Liver (tissue), 9 donors: ENCODE data around the gene CFAP97D2. TPM values are rescaled to one million over a fixed set of nuclear protein-coding genes. Genes with fewer than 3 reads are reported as not detected.

Source experiments
- DNase-seq: peaks from one replicate; pipeline ENCODE4 v3.0.0-alpha.2; 2017; ENCODE audit warnings: low spot score
- H3K27ac ChIP-seq, 2 donors: one replicate each; pipeline ENCODE4 v1.7.0; 2013; ENCODE audit warnings: inconsistent platforms in 2 of 2, low read length in 2 of 2, control low read depth in 1 of 2, low read depth in 1 of 2, mild to moderate bottlenecking in 1 of 2
- H3K27me3 ChIP-seq, 4 donors: one replicate each; pipeline versions ENCODE4 v1.6.1 to v1.7.0; 2013; ENCODE audit warnings: low read length in 3 of 4, inconsistent platforms in 1 of 4, mild to moderate bottlenecking in 1 of 4, moderate library complexity in 1 of 4; ENCODE audit not compliant: control insufficient read depth in 4 of 4, insufficient read depth in 4 of 4
- H3K36me3 ChIP-seq, 4 donors: one replicate each; pipeline versions ENCODE4 v1.6.1 to v1.7.0; 2013; ENCODE audit warnings: low read length in 3 of 4, mild to moderate bottlenecking in 3 of 4, low read depth in 1 of 4, moderate library complexity in 1 of 4; ENCODE audit not compliant: control insufficient read depth in 4 of 4, insufficient read depth in 3 of 4
- H3K4me1 ChIP-seq, 4 donors: one replicate each; pipeline versions ENCODE4 v1.6.1 to v1.7.0; 2013; ENCODE audit warnings: low read length in 3 of 4, mild to moderate bottlenecking in 3 of 4, moderate library complexity in 1 of 4; ENCODE audit not compliant: control insufficient read depth in 4 of 4, insufficient read depth in 4 of 4
- H3K4me3 ChIP-seq, 3 donors: one replicate each; pipeline versions ENCODE4 v1.6.1 to v1.7.0; 2013; ENCODE audit warnings: low read length in 3 of 3, control low read depth in 1 of 3, low read depth in 1 of 3, mild to moderate bottlenecking in 1 of 3
- H3K9ac ChIP-seq, 2 donors: one replicate each; pipeline ENCODE4 v1.7.0; 2013; ENCODE audit warnings: low read length in 2 of 2, mild to moderate bottlenecking in 2 of 2, moderate library complexity in 2 of 2, control low read depth in 1 of 2, low read depth in 1 of 2
- H3K9me3 ChIP-seq, 4 donors: one replicate each; pipeline versions ENCODE4 v1.6.1 to v1.7.0; 2013; ENCODE audit warnings: low read length in 3 of 4; ENCODE audit not compliant: control insufficient read depth in 4 of 4
- CTCF ChIP-seq: fragments of 150-350 bp; IDR thresholded peaks from 2 replicates; pipeline ENCODE4 v1.5.1; 2017; ENCODE audit warnings: improper control_type of control experiment, low read depth, low read length; ENCODE audit not compliant: missing input control
- EGR1 ChIP-seq, 2 donors: IDR thresholded peaks; 2 replicates each; pipeline ENCODE4 v1.6.1; 2016 to 2018; ENCODE audit warnings: antibody characterized with exemption in 2 of 2, low read depth in 2 of 2
- FOXA1 ChIP-seq: IDR thresholded peaks from 2 replicates; pipeline ENCODE4 v1.6.1; 2016; ENCODE audit warnings: antibody characterized with exemption
- FOXA2 ChIP-seq: IDR thresholded peaks from 2 replicates; pipeline ENCODE4 v1.6.1; 2016; ENCODE audit warnings: antibody characterized with exemption
- GABPA ChIP-seq, 2 donors: IDR thresholded peaks in 1 of 2; conservative IDR thresholded peaks in 1 of 2; 2 replicates each; pipeline ENCODE4 v1.6.1; 2016; ENCODE audit warnings: antibody characterized with exemption in 2 of 2, mild to moderate bottlenecking in 1 of 2, moderate library complexity in 1 of 2
- HNF4A ChIP-seq, 2 donors: conservative IDR thresholded peaks; 2 replicates each; pipeline ENCODE4 v1.6.1; 2016; ENCODE audit warnings: antibody characterized with exemption in 2 of 2, mild to moderate bottlenecking in 2 of 2
- HNF4G ChIP-seq: IDR thresholded peaks from 2 replicates; pipeline ENCODE4 v1.6.1; 2016; ENCODE audit warnings: antibody characterized with exemption
- JUND ChIP-seq, 2 donors: IDR thresholded peaks; 2 replicates each; pipeline ENCODE4 v1.6.1; 2016; ENCODE audit warnings: antibody characterized with exemption in 2 of 2
- NR2F2 ChIP-seq: IDR thresholded peaks from 2 replicates; pipeline ENCODE4 v1.6.1; 2016; ENCODE audit warnings: antibody characterized with exemption
- RAD21 ChIP-seq, 2 donors: IDR thresholded peaks; 2 replicates each; pipeline ENCODE4 v1.6.1; 2016; ENCODE audit warnings: antibody characterized with exemption in 2 of 2, mild to moderate bottlenecking in 2 of 2
- RXRA ChIP-seq, 2 donors: IDR thresholded peaks; 2 replicates each; pipeline ENCODE4 v1.6.1; 2017 to 2018; ENCODE audit warnings: antibody characterized with exemption in 2 of 2, mild to moderate bottlenecking in 1 of 2
- SP1 ChIP-seq: IDR thresholded peaks from 2 replicates; pipeline ENCODE4 v1.6.1; 2018; ENCODE audit warnings: antibody characterized with exemption, mild to moderate bottlenecking
- TAF1 ChIP-seq: conservative IDR thresholded peaks from 2 replicates; pipeline ENCODE4 v1.6.1; 2016; ENCODE audit warnings: antibody characterized with exemption, mild to moderate bottlenecking
- WGBS: extraction: QIAGEN DNeasy Blood & Tissue Kit; methylation state at CpG from one replicate; pipeline ENCODE4 v1.1.7; 2013; 5-methylcytosine and 5-hydroxymethylcytosine counted together
- polyA plus RNA-seq, 2 donors: library from polyadenylated mRNA; stranded (reverse) in 1 of 2; unstranded in 1 of 2; fragments of 200-250 nt in 1 of 2; fragments of >200 nt in 1 of 2; fragmentation: Nextera tagmentation in 1 of 2; extraction: Ambion mirVana in 1 of 2; gene quantifications; one replicate each; pipeline versions ENCODE4 v1.2.1 to v1.2.3, GENCODE V29; 2013 to 2015
- total RNA-seq, 2 donors: library from RNA; depleted of rRNA; stranded (reverse); fragments of >200 nt; gene quantifications; one replicate each; pipeline ENCODE4 v1.2.3, GENCODE V29; 2014
- TF ChIP-seq, protein P1 (sequence below): IDR thresholded peaks from 2 replicates; pipeline ENCODE4 v1.6.1; 2016; ENCODE audit warnings: antibody characterized with exemption, mild to moderate bottlenecking
- TF ChIP-seq, protein P2 (sequence below): IDR thresholded peaks from 2 replicates; pipeline ENCODE4 v1.6.1; 2016; ENCODE audit warnings: antibody characterized with exemption
- donor health status: healthy.
- donor health status: healthy.
- donor health status: healthy.
- donor health status: healthy.
- donor health status: healthy.

Gene CFAP97D2
- total and polyA plus RNA-seq, 4 donors: not detected

DNA sequence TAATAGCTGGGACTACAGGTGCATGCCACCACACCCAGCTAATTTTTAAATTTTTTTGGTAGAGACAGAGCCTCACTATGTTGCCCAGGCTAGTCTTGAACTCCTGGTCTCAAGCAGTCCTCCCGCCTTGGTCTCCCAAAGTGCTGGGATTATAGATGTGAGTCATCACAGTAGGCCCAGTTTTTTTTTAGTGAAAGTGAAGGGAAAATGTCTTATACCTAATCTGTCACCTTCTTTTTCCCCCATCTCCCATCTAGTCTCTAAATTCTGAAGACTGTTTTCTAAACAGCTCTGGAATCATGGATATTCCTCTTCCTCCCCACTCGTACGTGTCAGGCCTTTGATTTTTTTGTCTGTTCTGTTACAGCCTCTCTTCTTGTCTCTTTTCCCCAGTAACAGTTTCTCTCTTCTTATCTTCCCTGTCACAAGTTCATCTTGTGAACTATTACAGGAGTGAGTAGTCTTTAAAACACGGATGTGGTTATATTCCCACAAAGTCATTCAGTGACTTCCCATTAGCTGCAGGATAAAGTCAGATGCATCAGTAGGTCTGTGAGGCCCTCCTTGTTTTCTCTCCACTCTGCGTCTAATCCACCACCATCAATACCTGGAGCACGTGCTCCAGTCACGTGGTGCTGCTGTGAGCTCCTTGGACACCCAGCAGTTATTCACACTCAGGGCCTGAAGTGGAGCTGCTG, 58.5 kb downstream of the CFAP97D2 start:
- Histone ChIP-seq H3K36me3 (peaks cover 4 to 48% (median 40%) of the 10 kb centered on the region in 4 donors), H3K4me1 (peaks cover 2 to 11% (median 7%) of the 10 kb centered on the region in 4 donors), H3K27ac (no peak overlapping the region), H3K9ac (no peak overlapping the region), H3K27me3 (no peaks in the 10 kb centered on the region), H3K9me3 (no peaks in the 10 kb centered on the region), H3K4me3 (no peak overlapping the region)
- DNase-seq: no peak
- no peak for TF ChIP-seq CTCF
- TF ChIP-seq GABPA (IDR thresholded peaks at IDR 0.05 in 1 of 2, conservative IDR thresholded peaks at IDR 0.05 in 1 of 2): no peak
- no peak for TF ChIP-seq NR2F2
- TF ChIP-seq EGR1 (IDR thresholded peaks at IDR 0.05; ENCODE audit: low read depth in 2 of 2): no peak
- no peak for TF ChIP-seq FOXA2
- TF ChIP-seq RAD21 (IDR thresholded peaks at IDR 0.05): no peak
- TF ChIP-seq TAF1: no peak
- TF ChIP-seq, protein P1, sequence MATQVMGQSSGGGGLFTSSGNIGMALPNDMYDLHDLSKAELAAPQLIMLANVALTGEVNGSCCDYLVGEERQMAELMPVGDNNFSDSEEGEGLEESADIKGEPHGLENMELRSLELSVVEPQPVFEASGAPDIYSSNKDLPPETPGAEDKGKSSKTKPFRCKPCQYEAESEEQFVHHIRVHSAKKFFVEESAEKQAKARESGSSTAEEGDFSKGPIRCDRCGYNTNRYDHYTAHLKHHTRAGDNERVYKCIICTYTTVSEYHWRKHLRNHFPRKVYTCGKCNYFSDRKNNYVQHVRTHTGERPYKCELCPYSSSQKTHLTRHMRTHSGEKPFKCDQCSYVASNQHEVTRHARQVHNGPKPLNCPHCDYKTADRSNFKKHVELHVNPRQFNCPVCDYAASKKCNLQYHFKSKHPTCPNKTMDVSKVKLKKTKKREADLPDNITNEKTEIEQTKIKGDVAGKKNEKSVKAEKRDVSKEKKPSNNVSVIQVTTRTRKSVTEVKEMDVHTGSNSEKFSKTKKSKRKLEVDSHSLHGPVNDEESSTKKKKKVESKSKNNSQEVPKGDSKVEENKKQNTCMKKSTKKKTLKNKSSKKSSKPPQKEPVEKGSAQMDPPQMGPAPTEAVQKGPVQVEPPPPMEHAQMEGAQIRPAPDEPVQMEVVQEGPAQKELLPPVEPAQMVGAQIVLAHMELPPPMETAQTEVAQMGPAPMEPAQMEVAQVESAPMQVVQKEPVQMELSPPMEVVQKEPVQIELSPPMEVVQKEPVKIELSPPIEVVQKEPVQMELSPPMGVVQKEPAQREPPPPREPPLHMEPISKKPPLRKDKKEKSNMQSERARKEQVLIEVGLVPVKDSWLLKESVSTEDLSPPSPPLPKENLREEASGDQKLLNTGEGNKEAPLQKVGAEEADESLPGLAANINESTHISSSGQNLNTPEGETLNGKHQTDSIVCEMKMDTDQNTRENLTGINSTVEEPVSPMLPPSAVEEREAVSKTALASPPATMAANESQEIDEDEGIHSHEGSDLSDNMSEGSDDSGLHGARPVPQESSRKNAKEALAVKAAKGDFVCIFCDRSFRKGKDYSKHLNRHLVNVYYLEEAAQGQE: no peak
- no peak for TF ChIP-seq FOXA1
- TF ChIP-seq, protein P2, sequence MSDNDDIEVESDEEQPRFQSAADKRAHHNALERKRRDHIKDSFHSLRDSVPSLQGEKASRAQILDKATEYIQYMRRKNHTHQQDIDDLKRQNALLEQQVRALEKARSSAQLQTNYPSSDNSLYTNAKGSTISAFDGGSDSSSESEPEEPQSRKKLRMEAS: no peak
- no peak for TF ChIP-seq JUND (IDR thresholded peaks at IDR 0.05)
- no peak for TF ChIP-seq HNF4A (conservative IDR thresholded peaks at IDR 0.05)
- WGBS: 81% methylated on average over 7 of the region's 7 CpGs

DNA sequence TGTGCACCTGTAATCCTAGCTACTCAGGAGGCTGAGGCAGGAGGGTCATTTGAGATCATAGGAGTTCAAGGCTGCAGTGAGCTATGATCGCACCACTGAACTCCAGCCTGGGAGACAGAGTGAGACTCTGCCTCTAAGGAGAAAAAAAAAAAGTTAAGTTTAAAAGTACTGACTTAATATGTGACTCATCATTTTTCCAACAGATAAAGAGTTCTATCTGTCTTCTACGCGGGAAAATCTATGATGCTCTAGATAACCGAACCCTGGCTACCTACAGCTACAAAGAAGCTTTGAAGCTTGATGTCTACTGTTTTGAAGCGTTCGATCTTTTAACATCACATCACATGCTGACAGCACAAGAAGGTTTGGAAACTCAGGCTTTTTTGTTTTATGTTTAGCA, 62.9 kb downstream of the CFAP97D2 start:
- H3K4me1 ChIP-seq: no peaks in the 10 kb centered on the region
- WGBS: 96% methylated on average over 6 of the region's 6 CpGs
- H3K36me3 ChIP-seq: peaks cover 4 to 84% (median 80%) of the 10 kb centered on the region in 4 donors

More for the DNA sequence above, 62.9 kb downstream of the CFAP97D2 start:
- H3K9ac ChIP-seq: no peak overlapping the region
- H3K9me3 ChIP-seq: no peaks in the 10 kb centered on the region
- TF ChIP-seq, protein P1: no peak
- TF ChIP-seq HNF4A (conservative IDR thresholded peaks at IDR 0.05) (no peak), RAD21 (IDR thresholded peaks at IDR 0.05) (no peak), FOXA1 (no peak), NR2F2 (no peak), GABPA (IDR thresholded peaks at IDR 0.05 in 1 of 2, conservative IDR thresholded peaks at IDR 0.05 in 1 of 2) (no peak), SP1 (no peak), TAF1 (no peak), RXRA (IDR thresholded peaks at IDR 0.05) (no peak), JUND (IDR thresholded peaks at IDR 0.05) (no peak), CTCF (no peak), HNF4G (no peak)
- TF ChIP-seq, protein P2: no peak
- DNase-seq: no peak
- no peak overlapping the region for H3K27ac ChIP-seq
- H3K4me3 ChIP-seq: no peak overlapping the region
- H3K27me3 ChIP-seq: no peaks in the 10 kb centered on the region
